Measurements from ENCODE around the gene ATP6V1G2.
"Not testable (repeated sequence)": the region's sequence is repeated elsewhere in the genome, so short reads cannot be mapped to it uniquely, and the experiment has no call there.

Gene ATP6V1G2

GRCh38 chr6:31521835-31522234 is 24.6 kb downstream of the ATP6V1G2 start:
- Mint-ChIP-seq H3K4me3 (no peak overlapping the region), H3K27me3 (peaks cover 47% of the 10 kb centered on the region), H3K27ac (no peak overlapping the region), H3K9me3 (no peaks in the 10 kb centered on the region), H3K36me3 (no peaks in the 10 kb centered on the region), H3K4me1 (no peaks in the 10 kb centered on the region)
- CTCF ChIA-PET, result no interaction called here
- DNase-seq, result no peak

- H3K36me3 Mint-ChIP-seq, result peaks cover 40% of the 10 kb centered on the region
- no peak for DNase-seq
- no peak overlapping the region for H3K4me3 Mint-ChIP-seq
- no peaks in the 10 kb centered on the region for H3K9me3 Mint-ChIP-seq
- H3K27ac Mint-ChIP-seq, result no peak overlapping the region
- CTCF ChIA-PET, result no interaction called here
- peaks cover 20% of the 10 kb centered on the region for H3K27me3 Mint-ChIP-seq
- no peaks in the 10 kb centered on the region for H3K4me1 Mint-ChIP-seq
Observed at GRCh38 chr6:31513456-31514165, 32.8 kb downstream of the ATP6V1G2 start.

GRCh38 chr6:31510007-31510406 is 36.4 kb downstream of the ATP6V1G2 start:
- H3K36me3 Mint-ChIP-seq, result peaks cover 69% of the 10 kb centered on the region
- CTCF ChIA-PET, result no interaction called here
- peaks cover 9% of the 10 kb centered on the region for H3K4me1 Mint-ChIP-seq

GRCh38 chr6:31509036-31509435 is 37.4 kb downstream of the ATP6V1G2 start:
- H3K27me3 Mint-ChIP-seq, H3K4me3 Mint-ChIP-seq, H3K9me3 Mint-ChIP-seq, DNase-seq, CTCF ChIA-PET, H3K27ac Mint-ChIP-seq: not testable (repeated sequence)
- peaks cover 72% of the 10 kb centered on the region for H3K36me3 Mint-ChIP-seq
- peaks cover 12% of the 10 kb centered on the region for H3K4me1 Mint-ChIP-seq

More at GRCh38 chr6:31510007-31510406, 36.4 kb downstream of the ATP6V1G2 start:
- no peaks in the 10 kb centered on the region for H3K27me3 Mint-ChIP-seq
- no peak for DNase-seq
- H3K4me3 Mint-ChIP-seq, result no peak overlapping the region
- H3K9me3 Mint-ChIP-seq, result no peaks in the 10 kb centered on the region
- peak overlapping the region; percentile 39 for H3K27ac Mint-ChIP-seq

GRCh38 chr6:31502586-31502985 is 43.8 kb downstream of the ATP6V1G2 start:
- Mint-ChIP-seq H3K4me3 (no peak overlapping the region), H3K36me3 (peaks cover 49% of the 10 kb centered on the region), H3K9me3 (no peaks in the 10 kb centered on the region), H3K4me1 (peaks cover 67% of the 10 kb centered on the region), H3K27ac (no peak overlapping the region), H3K27me3 (no peaks in the 10 kb centered on the region)
- no peak for DNase-seq
- CTCF ChIA-PET, result no interaction called here

- Mint-ChIP-seq H3K4me1 (peaks cover 81% of the 10 kb centered on the region), H3K36me3 (peaks cover 38% of the 10 kb centered on the region), H3K4me3 (peak overlapping the region; percentile 81)
- H3K27me3 Mint-ChIP-seq, CTCF ChIA-PET, H3K27ac Mint-ChIP-seq, DNase-seq, H3K9me3 Mint-ChIP-seq: not testable (repeated sequence)
Observed at GRCh38 chr6:31499648-31500047, 46.8 kb downstream of the ATP6V1G2 start.

DNA sequence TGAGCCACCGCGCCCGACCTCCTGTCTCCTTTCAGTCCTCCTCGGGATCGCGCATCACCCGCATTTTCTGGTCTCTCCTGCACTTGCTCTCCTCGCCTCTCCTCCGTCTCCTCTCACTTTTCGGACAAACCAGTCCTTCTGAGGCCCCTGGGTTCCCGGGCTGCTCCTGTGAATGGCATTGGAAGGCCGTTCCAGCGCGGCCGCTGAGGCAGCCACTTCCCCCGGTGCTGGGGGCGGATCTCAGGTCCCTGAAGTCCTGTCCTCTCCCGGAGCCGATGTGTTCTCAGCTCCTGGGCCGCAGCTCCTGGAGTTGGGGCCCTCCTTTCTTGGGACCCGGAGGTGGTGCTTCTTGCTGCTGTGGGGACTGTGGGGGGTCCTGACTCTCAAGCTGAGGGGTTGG is 47.7 kb downstream of the ATP6V1G2 start:
- peak overlapping the region; percentile 81 for H3K4me3 Mint-ChIP-seq
- H3K27me3 Mint-ChIP-seq, result no peaks in the 10 kb centered on the region
- CTCF ChIA-PET, result interaction anchor here (1.5 kb wide), 1 partner anchor 100 kb away, joined by 5 read pairs; no protein-coding TSS in a partner anchor
- H3K4me1 Mint-ChIP-seq, result peaks cover 78% of the 10 kb centered on the region
- H3K36me3 Mint-ChIP-seq, result peaks cover 36% of the 10 kb centered on the region
- no peak for DNase-seq
- peak overlapping the region; percentile 87 for H3K27ac Mint-ChIP-seq
- H3K9me3 Mint-ChIP-seq, result no peaks in the 10 kb centered on the region

DNA sequence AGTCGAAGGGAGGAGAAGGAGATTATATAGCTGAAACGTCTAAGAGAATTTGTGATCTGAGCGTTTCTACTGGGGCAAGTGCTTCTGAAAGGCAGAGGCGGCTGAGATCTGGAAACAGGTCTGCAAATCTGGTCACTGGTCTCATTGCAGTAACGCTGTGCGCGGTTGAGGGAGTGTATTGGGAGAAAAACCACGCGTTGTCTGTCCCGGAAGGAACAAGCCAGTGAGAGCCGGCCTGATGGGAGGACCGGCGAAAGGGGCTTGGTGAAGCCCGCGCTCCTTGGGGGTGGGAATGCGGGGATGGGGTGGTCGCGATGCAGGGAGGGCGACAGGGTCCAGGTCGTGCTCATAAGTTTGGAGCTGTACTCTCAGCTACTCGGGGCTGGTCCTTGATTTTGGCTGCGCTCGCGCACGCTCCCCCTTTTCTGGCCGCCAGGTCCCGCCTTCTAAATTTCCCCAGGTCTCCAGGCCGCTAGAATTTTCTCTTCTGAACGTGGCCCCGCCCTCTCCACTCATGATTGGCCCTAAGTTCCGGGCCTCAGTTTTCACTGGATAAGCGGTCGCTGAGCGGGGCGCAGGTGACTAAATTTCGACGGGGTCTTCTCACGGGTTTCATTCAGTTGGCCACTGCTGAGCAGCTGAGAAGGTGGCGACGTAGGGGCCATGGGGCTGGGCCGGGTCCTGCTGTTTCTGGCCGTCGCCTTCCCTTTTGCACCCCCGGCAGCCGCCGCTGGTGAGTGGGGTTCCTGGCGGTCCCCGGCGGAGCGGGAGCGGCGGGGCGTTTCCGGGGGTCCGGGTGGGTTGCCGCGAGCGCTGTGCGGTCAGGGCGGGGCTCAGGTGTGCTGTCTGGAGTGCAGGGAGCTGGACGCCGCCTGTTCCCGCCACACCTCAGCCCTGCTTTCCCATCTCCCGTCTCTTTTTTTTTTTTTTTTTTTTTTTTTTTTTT is 48.6 kb downstream of the ATP6V1G2 start, which contains the start of gene MICB:
TSS of gene MICB (plus strand) at position 615 of the 946 bp plus-strand sequence. CDS start at position 664, 49 bp downstream.
- H3K27me3 Mint-ChIP-seq, result no peaks in the 10 kb centered on the region
- H3K4me3 Mint-ChIP-seq, result peak within 1 kb of the TSS; percentile 81
- no peaks in the 10 kb centered on the region for H3K9me3 Mint-ChIP-seq
- peaks cover 37% of the 10 kb centered on the region for H3K36me3 Mint-ChIP-seq
- CTCF ChIA-PET, result interaction anchor here (0.9 to 1.5 kb wide), 5 partner anchors 41 to 154 kb away, joined by 3 to 5 read pairs (median 3); partner anchors contain the start of gene DDX39B
- peak within 1 kb of the TSS; percentile 88 for H3K27ac Mint-ChIP-seq
- peaks cover 76% of the 10 kb centered on the region for H3K4me1 Mint-ChIP-seq
- DNase-seq, result peak; percentile 93

GRCh38 chr6:31496826-31497225 is 49.6 kb downstream of the ATP6V1G2 start:
- not testable (repeated sequence) for H3K9me3 Mint-ChIP-seq, H3K27me3 Mint-ChIP-seq, DNase-seq
- peak overlapping the region; percentile 88 for H3K27ac Mint-ChIP-seq
- CTCF ChIA-PET, result interaction anchor here (0.6 to 1.5 kb wide), 6 partner anchors 42 to 155 kb away, joined by 3 to 5 read pairs (median 3); partner anchors contain the start of gene DDX39B
- H3K4me3 Mint-ChIP-seq, result peak overlapping the region; percentile 81
- peaks cover 34% of the 10 kb centered on the region for H3K36me3 Mint-ChIP-seq
- peaks cover 77% of the 10 kb centered on the region for H3K4me1 Mint-ChIP-seq

GRCh38 chr6:31495580-31495979 is 50.8 kb downstream of the ATP6V1G2 start:
- CTCF ChIA-PET, result interaction anchor here (0.6 to 1.5 kb wide), 6 partner anchors 51 to 883 kb away, joined by 3 to 7 read pairs (median 4); partner anchors contain the start of gene ATP6V1G2
- Mint-ChIP-seq H3K9me3 (no peaks in the 10 kb centered on the region), H3K4me3 (peak overlapping the region; percentile 81), H3K27ac (peak overlapping the region; percentile 81), H3K27me3 (no peaks in the 10 kb centered on the region), H3K4me1 (peaks cover 73% of the 10 kb centered on the region), H3K36me3 (peaks cover 25% of the 10 kb centered on the region)
- DNase-seq, result no peak
